Activated naive CD4-positive, alpha-beta T cell treated with anti-CD3 and anti-CD28 coated beads, Interleukin-2, amount 50 U/mL, for 72 hours (primary cell): Measurements from ENCODE around the gene NIPBL. TPM values are rescaled to one million over a fixed set of nuclear protein-coding genes. Genes with fewer than 3 reads are reported as not detected.
A peak's percentile ranks its signal among the peaks of the same experiment; 100 is the strongest.
"Not testable (repeated sequence)": the region's sequence is repeated elsewhere in the genome, so short reads cannot be mapped to it uniquely, and the experiment has no call there.

Experiments used
- ATAC-seq, 2 donors: fragments of 150-1000 bp; cut with Tn5 transposase; 2 replicates each; pipeline ENCODE4 v1.10.0; 2021; ENCODE audit warnings: mild to moderate bottlenecking in 2 of 2, moderate library complexity in 2 of 2
- DNase-seq, 2 donors: peaks; one replicate each; pipeline ENCODE4 v3.0.0; 2021 to 2022; ENCODE audit warnings: low spot score in 2 of 2
- H3K27ac Mint-ChIP-seq, 2 donors: one replicate each; pipeline ENCODE4 v1.8.0; 2022; ENCODE audit warnings: mild to moderate bottlenecking in 2 of 2, mixed read lengths in 2 of 2
- H3K36me3 Mint-ChIP-seq, 2 donors: one replicate each; pipeline ENCODE4 v1.8.0; 2022; ENCODE audit warnings: mixed read lengths in 2 of 2
- H3K9me3 Mint-ChIP-seq, 2 donors: one replicate each; pipeline ENCODE4 v1.8.0; 2022; ENCODE audit warnings: mixed read lengths in 2 of 2
- total RNA-seq, 2 donors: library from RNA; stranded (reverse); gene quantifications; one replicate each; pipeline ENCODE4 v1.2.3, GENCODE V29; 2022

NIPBL gene
- 10 to 100 TPM; 46.5 to 65.8 TPM for total RNA-seq

GRCh38 chr5:36876299-36876964 is at the start of gene NIPBL:
Gene NIPBL, plus strand, starts transcription at chr5:36876769. Its CDS starts 76,928 bp downstream, at chr5:36953697.
- peak within 1 kb of the TSS; percentile 99 for H3K27ac Mint-ChIP-seq
- peaks cover 26 to 29% of the 10 kb centered on the region in 2 donors for H3K36me3 Mint-ChIP-seq
- no peaks in the 10 kb centered on the region for H3K9me3 Mint-ChIP-seq
- peak; percentile 78 to 79 for ATAC-seq
- peak; percentile 84 to 90 for DNase-seq

GRCh38 chr5:36832274-36832673 is 44.3 kb upstream of the NIPBL start:
- no peak for ATAC-seq
- H3K27ac Mint-ChIP-seq = no peak overlapping the region
- no peak for DNase-seq
- no peaks in the 10 kb centered on the region for H3K36me3 Mint-ChIP-seq
- H3K9me3 Mint-ChIP-seq = no peaks in the 10 kb centered on the region

DNA sequence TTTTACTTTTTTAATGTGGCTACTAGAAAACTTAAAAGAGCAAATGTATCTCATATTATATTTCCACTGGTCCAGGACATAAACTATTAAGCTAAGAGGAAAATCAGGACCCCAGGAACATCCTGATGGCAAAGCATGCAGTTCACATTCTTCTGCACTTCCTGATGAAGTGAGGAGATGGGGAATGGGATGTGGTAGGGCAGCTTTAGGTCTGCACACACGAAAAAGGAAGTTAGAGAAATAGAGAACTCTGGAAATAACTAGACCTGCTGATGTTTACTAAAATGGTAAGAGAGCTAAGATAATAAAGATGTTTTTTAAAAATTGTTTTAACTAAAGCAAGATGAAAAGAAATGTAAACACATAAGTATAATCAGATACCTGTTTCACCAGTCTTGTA is 39.7 kb upstream of the NIPBL start:
- Mint-ChIP-seq H3K36me3 (no peaks in the 10 kb centered on the region), H3K9me3 (no peaks in the 10 kb centered on the region), H3K27ac (no peak overlapping the region)
- DNase-seq = no peak
- ATAC-seq = no peak

GRCh38 chr5:36839489-36840476 is 36.8 kb upstream of the NIPBL start:
- H3K9me3 Mint-ChIP-seq = no peaks in the 10 kb centered on the region

DNA sequence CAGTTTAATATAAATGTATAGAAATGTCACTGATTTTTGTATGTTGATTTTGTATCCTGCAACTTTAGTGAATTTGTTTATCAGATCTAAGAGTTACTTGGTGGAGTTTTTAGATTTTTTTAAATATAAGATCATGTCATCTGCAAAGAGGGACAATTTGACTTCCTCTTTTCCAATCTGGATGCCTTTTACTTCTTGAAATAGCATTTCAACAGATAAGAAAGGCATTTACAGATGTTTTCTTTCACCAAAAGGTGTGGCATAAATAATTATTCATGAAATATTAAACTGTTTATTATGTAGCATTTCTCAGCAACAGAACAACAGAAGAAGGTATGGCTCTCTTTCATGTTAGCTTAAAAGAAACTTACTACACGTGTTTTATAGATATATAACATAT is 34.9 kb upstream of the NIPBL start:
- Mint-ChIP-seq H3K36me3 (no peaks in the 10 kb centered on the region), H3K9me3 (no peaks in the 10 kb centered on the region), H3K27ac (no peak overlapping the region)
- ATAC-seq = no peak
- DNase-seq = no peak

More at GRCh38 chr5:36839489-36840476, 36.8 kb upstream of the NIPBL start:
- H3K27ac Mint-ChIP-seq = no peak overlapping the region
- DNase-seq (no peak), ATAC-seq (no peak)
- no peaks in the 10 kb centered on the region for H3K36me3 Mint-ChIP-seq

DNA sequence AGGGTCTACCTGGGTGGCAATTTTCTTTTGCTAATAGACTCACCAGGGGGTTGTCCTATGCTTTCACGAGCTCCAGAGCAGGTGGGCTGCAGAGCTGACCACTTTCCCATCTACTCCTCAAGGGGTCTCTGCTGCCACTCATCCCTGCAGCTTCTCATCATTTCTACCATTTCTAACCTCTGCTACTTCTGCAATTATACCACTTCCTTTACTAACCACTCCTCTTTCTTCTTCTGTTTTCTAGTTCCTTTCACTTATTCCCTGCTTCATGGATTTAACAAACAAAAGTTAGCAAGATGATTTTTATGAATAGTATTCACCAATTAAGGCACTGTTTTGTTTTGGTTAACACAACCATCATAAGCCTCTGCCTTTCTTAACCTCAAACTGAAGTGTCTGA is 34.5 kb upstream of the NIPBL start:
- ATAC-seq (no peak), DNase-seq (no peak)
- Mint-ChIP-seq H3K27ac (no peak overlapping the region), H3K36me3 (no peaks in the 10 kb centered on the region), H3K9me3 (no peaks in the 10 kb centered on the region)

DNA sequence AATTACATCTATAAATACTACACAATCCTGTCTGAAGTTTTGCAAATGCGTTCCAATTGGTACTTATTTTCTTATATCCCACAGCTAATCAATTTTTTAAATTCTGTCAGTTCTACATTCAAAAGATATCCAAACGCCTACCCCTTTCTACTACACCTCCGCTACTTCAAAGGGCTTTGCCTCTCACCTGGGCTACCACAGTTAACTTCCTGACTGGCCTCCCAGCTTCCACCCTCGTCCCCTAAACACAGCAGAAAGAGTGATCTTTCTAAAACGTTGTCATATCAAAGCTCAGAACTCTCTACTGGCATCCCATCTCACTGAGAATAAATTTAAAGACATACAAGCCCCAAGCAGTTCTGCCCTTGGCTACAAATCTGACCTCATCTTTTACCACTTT is 32.3 kb upstream of the NIPBL start:
- no peak for DNase-seq
- Mint-ChIP-seq H3K27ac (no peak overlapping the region), H3K9me3 (no peaks in the 10 kb centered on the region), H3K36me3 (no peaks in the 10 kb centered on the region)
- ATAC-seq = no peak

- H3K27ac Mint-ChIP-seq, ATAC-seq, DNase-seq, H3K9me3 Mint-ChIP-seq: not testable (repeated sequence)
- peaks cover 0 to 17% of the 10 kb centered on the region in 2 donors for H3K36me3 Mint-ChIP-seq
Observed at GRCh38 chr5:36848545-36848944, 28.0 kb upstream of the NIPBL start.

- not testable (repeated sequence) for ATAC-seq, H3K9me3 Mint-ChIP-seq, H3K27ac Mint-ChIP-seq, DNase-seq
- peaks cover 0 to 17% of the 10 kb centered on the region in 2 donors for H3K36me3 Mint-ChIP-seq
Observed at GRCh38 chr5:36852903-36853302, 23.7 kb upstream of the NIPBL start.

- ATAC-seq = no peak
- DNase-seq = no peak
- peaks cover 5 to 7% of the 10 kb centered on the region in 2 donors for H3K9me3 Mint-ChIP-seq
- peaks cover 0 to 17% of the 10 kb centered on the region in 2 donors for H3K36me3 Mint-ChIP-seq
- no peak overlapping the region for H3K27ac Mint-ChIP-seq
Observed at GRCh38 chr5:36854402-36855140, 22.0 kb upstream of the NIPBL start.

- no peak overlapping the region for H3K27ac Mint-ChIP-seq
- DNase-seq (no peak), ATAC-seq (no peak)
- peaks cover 4 to 7% of the 10 kb centered on the region in 2 donors for H3K9me3 Mint-ChIP-seq
- peaks cover 0 to 12% of the 10 kb centered on the region in 2 donors for H3K36me3 Mint-ChIP-seq
Observed at GRCh38 chr5:36855141-36855495, 21.5 kb upstream of the NIPBL start.

- no peak overlapping the region for H3K27ac Mint-ChIP-seq
- DNase-seq (no peak), ATAC-seq (no peak)
- H3K36me3 Mint-ChIP-seq = no peaks in the 10 kb centered on the region
- no peaks in the 10 kb centered on the region for H3K9me3 Mint-ChIP-seq
Observed at GRCh38 chr5:36861871-36862270, 14.7 kb upstream of the NIPBL start.

- DNase-seq = no peak
Observed at GRCh38 chr5:36870399-36871040, 6.0 kb upstream of the NIPBL start.

DNA sequence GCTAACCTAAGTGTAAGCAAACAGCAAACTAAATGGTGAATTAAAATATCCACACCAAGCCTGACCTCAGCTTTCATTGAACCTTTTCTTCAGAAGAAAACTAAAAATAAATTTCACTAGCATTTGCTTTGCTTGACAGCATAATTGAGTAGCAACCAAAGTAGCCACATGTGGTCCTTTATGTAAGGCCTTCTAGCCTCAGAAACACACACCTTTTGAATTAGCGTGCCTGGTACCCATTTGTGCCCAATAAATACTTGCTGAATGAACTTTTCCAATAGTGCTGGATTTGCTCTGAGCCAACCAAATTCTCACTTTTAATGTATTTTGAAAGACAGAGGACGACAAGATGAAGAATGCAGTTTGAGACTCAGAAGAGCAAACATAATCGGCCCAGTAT is 2.1 kb upstream of the NIPBL start:
- no peaks in the 10 kb centered on the region for H3K9me3 Mint-ChIP-seq

More at GRCh38 chr5:36870399-36871040, 6.0 kb upstream of the NIPBL start:
- Mint-ChIP-seq H3K27ac (peak overlapping the region; percentile 58 to 67), H3K9me3 (no peaks in the 10 kb centered on the region), H3K36me3 (peaks cover 8% of the 10 kb centered on the region in 2 donors)
- ATAC-seq = peak; percentile 82 to 90

DNA sequence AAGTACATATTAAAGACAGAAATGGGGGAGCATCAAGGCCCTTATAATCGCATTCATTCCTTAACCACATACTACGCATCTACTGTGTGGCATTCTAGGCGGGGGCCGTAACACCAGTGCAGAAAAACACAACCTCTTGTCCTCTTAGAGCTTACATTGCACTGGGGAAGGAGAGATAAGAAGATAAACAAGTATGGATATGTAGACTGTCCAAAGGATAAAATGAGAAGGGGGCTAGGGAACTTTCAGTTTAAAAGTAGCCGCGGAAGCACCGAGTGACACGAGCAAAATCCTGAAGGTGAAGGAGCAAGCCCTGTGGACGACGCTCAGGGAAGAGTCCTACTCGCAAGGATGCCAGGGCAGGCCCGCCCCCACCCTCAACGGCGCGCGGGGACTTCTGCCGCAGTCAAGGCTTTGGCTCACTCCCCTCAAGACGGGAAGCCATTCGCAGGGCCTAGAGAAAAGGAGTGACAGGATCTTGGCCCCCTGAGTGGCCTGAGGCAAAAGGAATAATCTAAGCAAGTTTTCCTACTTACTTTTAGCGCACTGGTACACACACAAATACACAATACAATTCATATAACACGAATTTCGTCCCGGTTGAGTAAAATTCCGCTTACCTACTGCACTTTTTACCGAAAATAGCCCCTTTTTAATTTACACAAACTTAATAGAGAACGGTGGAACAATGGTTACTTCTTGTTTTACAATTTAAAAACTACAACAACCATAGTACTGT is 1.3 kb upstream of the NIPBL start:
- peak; percentile 51 to 64 for DNase-seq
- Mint-ChIP-seq H3K27ac (peak overlapping the region; percentile 99), H3K36me3 (peaks cover 26 to 29% of the 10 kb centered on the region in 2 donors), H3K9me3 (no peaks in the 10 kb centered on the region)
- ATAC-seq = peak in 1 of 2 donors; percentile 48

More for the DNA sequence above, 2.1 kb upstream of the NIPBL start:
- no peak for ATAC-seq
- H3K36me3 Mint-ChIP-seq = peaks cover 26 to 29% of the 10 kb centered on the region in 2 donors
- peak overlapping the region; percentile 5 to 99 for H3K27ac Mint-ChIP-seq
- no peak for DNase-seq
